Mesenchymal stem cell (in vitro differentiated cells and primary cell): Measurements from ENCODE around the gene GDAP2.
"Not testable (repeated sequence)": the region's sequence is repeated elsewhere in the genome, so short reads cannot be mapped to it uniquely, and the experiment has no call there.

Source experiments
- DNase-seq: peaks from one replicate; pipeline ENCODE4 v3.0.0-alpha.2; 2013
- H2AFZ ChIP-seq: one replicate; pipeline ENCODE4 v1.6.1; 2013; ENCODE audit warnings: low read depth, mild to moderate bottlenecking, control low read depth, inconsistent platforms, low read length, moderate library complexity
- H2AK5ac ChIP-seq: 2 replicates; pipeline ENCODE4 v1.6.1; 2013; ENCODE audit warnings: low read length, moderate library complexity, mild to moderate bottlenecking, inconsistent platforms; ENCODE audit not compliant: severe bottlenecking
- H2BK120ac ChIP-seq: one replicate; pipeline ENCODE4 v1.6.1; 2013; ENCODE audit warnings: low read depth, mild to moderate bottlenecking, inconsistent platforms, low read length, moderate library complexity
- H2BK12ac ChIP-seq, 2 experiments: one replicate each; pipeline ENCODE4 v1.6.1; 2013; ENCODE audit warnings: inconsistent platforms in 2 of 2, low read length in 2 of 2, mild to moderate bottlenecking in 2 of 2, moderate library complexity in 2 of 2, control low read depth in 1 of 2
- H2BK15ac ChIP-seq: one replicate; pipeline ENCODE4 v1.6.1; 2013; ENCODE audit warnings: mild to moderate bottlenecking, low read depth, inconsistent platforms; ENCODE audit not compliant: poor library complexity, severe bottlenecking
- H2BK5ac ChIP-seq: 2 replicates; pipeline ENCODE4 v1.6.1; 2013; ENCODE audit warnings: low read depth, mild to moderate bottlenecking, low read length, control low read depth, inconsistent platforms; ENCODE audit not compliant: poor library complexity, severe bottlenecking
- H3K14ac ChIP-seq, 2 experiments: one replicate each; pipeline ENCODE4 v1.6.1; 2013; ENCODE audit warnings: inconsistent platforms in 2 of 2, low read length in 2 of 2, control low read depth in 1 of 2, mild to moderate bottlenecking in 1 of 2, moderate library complexity in 1 of 2
- H3K18ac ChIP-seq, 2 experiments: one replicate each; pipeline ENCODE4 v1.6.1; 2013; ENCODE audit warnings: inconsistent platforms in 2 of 2, low read length in 2 of 2, control low read depth in 1 of 2, low read depth in 1 of 2, mild to moderate bottlenecking in 1 of 2
- H3K23ac ChIP-seq, 2 experiments: one replicate each; pipeline ENCODE4 v1.6.1; 2013; ENCODE audit warnings: inconsistent platforms in 2 of 2, low read length in 2 of 2, mild to moderate bottlenecking in 2 of 2, moderate library complexity in 2 of 2, control low read depth in 1 of 2
- H3K27ac ChIP-seq: 2 replicates; pipeline ENCODE4 v1.5.1; 2013; ENCODE audit warnings: mild to moderate bottlenecking, moderate library complexity, low read length, control low read depth, inconsistent platforms; ENCODE audit not compliant: poor library complexity, severe bottlenecking
- H3K27me3 ChIP-seq, 2 experiments: 2 replicates each; pipeline versions ENCODE4 v1.6.1 to v1.7.0; 2013; ENCODE audit warnings: low read length in 2 of 2, mild to moderate bottlenecking in 2 of 2, moderate library complexity in 2 of 2, control low read depth in 1 of 2, inconsistent platforms in 1 of 2; ENCODE audit not compliant: control insufficient read depth in 1 of 2, insufficient read depth in 1 of 2
- H3K36me3 ChIP-seq, 2 experiments: 2 replicates each; pipeline versions ENCODE4 v1.6.1 to v1.7.0; 2013; ENCODE audit warnings: low read length in 2 of 2, control low read depth in 1 of 2, inconsistent platforms in 1 of 2, low read depth in 1 of 2, mild to moderate bottlenecking in 1 of 2; ENCODE audit not compliant: insufficient read depth in 2 of 2, control insufficient read depth in 1 of 2
- H3K4ac ChIP-seq, 2 experiments: one replicate each; pipeline ENCODE4 v1.6.1; 2013; ENCODE audit warnings: inconsistent platforms in 2 of 2, low read length in 2 of 2, mild to moderate bottlenecking in 2 of 2, moderate library complexity in 2 of 2, control low read depth in 1 of 2, low read depth in 1 of 2
- H3K4me1 ChIP-seq: 2 replicates; pipeline ENCODE4 v1.6.1; 2013; ENCODE audit warnings: low read depth, low read length, control low read depth; ENCODE audit not compliant: control insufficient read depth, insufficient read depth
- H3K4me2 ChIP-seq: 2 replicates; pipeline ENCODE4 v1.6.1; 2013; ENCODE audit warnings: low read length, mild to moderate bottlenecking, inconsistent platforms; ENCODE audit not compliant: poor library complexity, severe bottlenecking
- H3K4me3 ChIP-seq, 2 experiments: 2 replicates each; pipeline versions ENCODE4 v1.5.1 to v1.7.0; 2013; ENCODE audit warnings: low read length in 2 of 2, mild to moderate bottlenecking in 2 of 2, control low read depth in 1 of 2, low read depth in 1 of 2; ENCODE audit not compliant: insufficient read depth in 1 of 2
- H3K79me1 ChIP-seq: replicated peaks from 2 replicates; pipeline ENCODE4 v1.6.1; 2013; ENCODE audit warnings: mild to moderate bottlenecking, control low read depth, low read length, inconsistent platforms; ENCODE audit not compliant: poor library complexity, severe bottlenecking
- H3K9ac ChIP-seq: 2 replicates; pipeline ENCODE4 v1.7.0; 2013; ENCODE audit warnings: mild to moderate bottlenecking, low read length, moderate library complexity
- H3K9me3 ChIP-seq: 2 replicates; pipeline ENCODE4 v1.7.0; 2013; ENCODE audit warnings: mild to moderate bottlenecking, low read length; ENCODE audit not compliant: control insufficient read depth
- H4K8ac ChIP-seq: one replicate; pipeline ENCODE4 v1.6.1; 2013; ENCODE audit warnings: inconsistent platforms, mild to moderate bottlenecking, low read length, moderate library complexity
- H4K91ac ChIP-seq: one replicate; pipeline ENCODE4 v1.6.1; 2013; ENCODE audit warnings: mild to moderate bottlenecking, low read length, inconsistent platforms
- WGBS: methylation state at CpG from one replicate; pipeline ENCODE4 v1.1.7; 2013; ENCODE audit warnings: mixed read lengths; 5-methylcytosine and 5-hydroxymethylcytosine counted together

Gene GDAP2

DNA sequence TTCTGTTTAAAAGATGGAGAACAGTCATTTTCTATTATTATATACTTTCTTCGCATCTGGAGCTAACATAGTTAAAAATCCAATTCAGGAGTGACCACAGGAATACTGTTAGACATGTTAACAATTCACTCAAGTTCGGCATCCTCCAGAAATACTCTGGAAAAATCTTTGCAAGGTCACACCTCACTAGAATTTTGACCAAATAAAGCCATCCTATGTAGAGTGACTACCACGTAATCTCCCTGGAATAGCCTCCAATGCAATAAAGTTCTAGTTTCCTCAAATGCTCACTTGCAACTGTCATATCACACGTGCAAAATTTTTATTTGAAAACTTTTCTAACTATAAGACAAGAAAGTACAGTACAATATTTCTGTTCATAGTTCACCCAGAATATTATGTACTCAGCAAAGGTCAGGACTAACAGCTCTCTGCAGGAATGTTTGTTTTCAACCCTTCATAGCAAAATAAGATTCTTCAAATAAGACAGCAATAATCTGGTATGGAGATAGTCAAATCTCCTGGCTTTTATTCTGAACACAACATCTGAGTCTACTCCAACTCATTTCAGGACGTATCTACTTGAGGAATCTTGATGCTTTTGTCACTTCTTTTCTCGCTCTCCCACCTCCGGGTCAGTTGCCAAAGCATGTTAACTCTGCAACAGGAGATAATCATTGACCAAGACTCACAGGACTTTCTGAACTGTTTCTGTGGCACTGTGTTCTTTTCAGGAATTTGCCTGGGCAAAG, 82.6 kb downstream of the GDAP2 start:
- no peak overlapping the region for H2AFZ ChIP-seq
- H3K18ac ChIP-seq = no peak overlapping the region
- no peak overlapping the region for H2BK120ac ChIP-seq
- H3K4me1 ChIP-seq = peaks cover 11% of the 10 kb centered on the region
- no peak overlapping the region for H2AK5ac ChIP-seq
- H2BK12ac ChIP-seq = no peak overlapping the region
- WGBS = 84% methylated on average over 7 of the region's 7 CpGs
- no peak overlapping the region for H2BK15ac ChIP-seq
- peaks cover 15% of the 10 kb centered on the region for H3K9me3 ChIP-seq
- no peak for DNase-seq
- no peaks in the 10 kb centered on the region for H3K27me3 ChIP-seq
- no peak overlapping the region for H4K91ac ChIP-seq
- H3K23ac ChIP-seq = no peak overlapping the region
- no peak overlapping the region for H3K14ac ChIP-seq
- no peak overlapping the region for H3K4ac ChIP-seq
- no peak overlapping the region for H3K4me2 ChIP-seq
- no peaks in the 10 kb centered on the region for H3K79me1 ChIP-seq
- no peak overlapping the region for H4K8ac ChIP-seq
- peak overlapping the region; percentile 37 for H3K27ac ChIP-seq
- no peak overlapping the region for H3K9ac ChIP-seq
- H3K4me3 ChIP-seq = no peak overlapping the region
- H3K36me3 ChIP-seq = peaks cover 0 to 5% of the 10 kb centered on the region in 2 experiments
- H2BK5ac ChIP-seq = no peak overlapping the region

DNA sequence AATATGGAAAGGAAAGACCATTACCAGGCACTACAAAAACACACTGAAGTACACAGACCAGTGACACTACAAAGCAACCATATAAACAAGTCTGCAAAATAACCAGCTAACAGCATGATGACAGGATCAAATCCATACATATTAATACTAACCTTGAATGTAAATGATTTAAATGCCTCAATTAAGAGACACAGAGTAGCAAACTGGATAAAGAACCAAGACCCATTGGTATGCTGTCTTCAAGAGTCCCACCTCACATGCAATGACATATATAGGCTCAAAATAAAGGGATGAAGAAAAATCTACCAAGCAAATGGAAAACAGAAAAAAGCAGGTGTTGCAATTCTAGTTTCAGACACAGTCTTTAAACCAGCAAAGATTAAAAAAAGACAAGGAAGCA, 84.9 kb downstream of the GDAP2 start:
- H2AK5ac ChIP-seq, H2BK15ac ChIP-seq, H2BK12ac ChIP-seq, H3K4me2 ChIP-seq, H3K27me3 ChIP-seq, H3K9ac ChIP-seq, H3K4ac ChIP-seq, H4K91ac ChIP-seq, H3K23ac ChIP-seq, H3K4me1 ChIP-seq, H3K36me3 ChIP-seq, H3K27ac ChIP-seq, H4K8ac ChIP-seq, H3K18ac ChIP-seq, H3K79me1 ChIP-seq, H2BK5ac ChIP-seq, DNase-seq, H3K14ac ChIP-seq, H2AFZ ChIP-seq, H2BK120ac ChIP-seq: not testable (repeated sequence)
- Histone ChIP-seq H3K4me3 (peak overlapping the region in 1 of 2 experiments; percentile 16), H3K9me3 (peaks cover 15% of the 10 kb centered on the region)

GRCh38 chr1:117843791-117844190, 85.6 kb downstream of the GDAP2 start:
- no peak overlapping the region for H2AFZ ChIP-seq
- no peak overlapping the region for H3K4ac ChIP-seq
- no peak overlapping the region for H4K91ac ChIP-seq
- no peaks in the 10 kb centered on the region for H3K27me3 ChIP-seq
- H3K14ac ChIP-seq = no peak overlapping the region
- no peak overlapping the region for H4K8ac ChIP-seq
- H3K79me1 ChIP-seq = no peaks in the 10 kb centered on the region
- no peak overlapping the region for H3K23ac ChIP-seq
- H2BK120ac ChIP-seq = no peak overlapping the region
- peaks cover 8% of the 10 kb centered on the region for H3K4me1 ChIP-seq
- no peak for DNase-seq
- peaks cover 15% of the 10 kb centered on the region for H3K9me3 ChIP-seq
- H2BK5ac ChIP-seq = no peak overlapping the region
- H3K27ac ChIP-seq = no peak overlapping the region
- H3K4me3 ChIP-seq = no peak overlapping the region
- peaks cover 4 to 5% of the 10 kb centered on the region in 2 experiments for H3K36me3 ChIP-seq
- H2AK5ac ChIP-seq = no peak overlapping the region
- WGBS = 75% methylated on average over 1 of the region's 1 CpG
- no peak overlapping the region for H2BK15ac ChIP-seq
- H2BK12ac ChIP-seq = no peak overlapping the region
- no peak overlapping the region for H3K18ac ChIP-seq
- no peak overlapping the region for H3K4me2 ChIP-seq
- H3K9ac ChIP-seq = no peak overlapping the region

DNA sequence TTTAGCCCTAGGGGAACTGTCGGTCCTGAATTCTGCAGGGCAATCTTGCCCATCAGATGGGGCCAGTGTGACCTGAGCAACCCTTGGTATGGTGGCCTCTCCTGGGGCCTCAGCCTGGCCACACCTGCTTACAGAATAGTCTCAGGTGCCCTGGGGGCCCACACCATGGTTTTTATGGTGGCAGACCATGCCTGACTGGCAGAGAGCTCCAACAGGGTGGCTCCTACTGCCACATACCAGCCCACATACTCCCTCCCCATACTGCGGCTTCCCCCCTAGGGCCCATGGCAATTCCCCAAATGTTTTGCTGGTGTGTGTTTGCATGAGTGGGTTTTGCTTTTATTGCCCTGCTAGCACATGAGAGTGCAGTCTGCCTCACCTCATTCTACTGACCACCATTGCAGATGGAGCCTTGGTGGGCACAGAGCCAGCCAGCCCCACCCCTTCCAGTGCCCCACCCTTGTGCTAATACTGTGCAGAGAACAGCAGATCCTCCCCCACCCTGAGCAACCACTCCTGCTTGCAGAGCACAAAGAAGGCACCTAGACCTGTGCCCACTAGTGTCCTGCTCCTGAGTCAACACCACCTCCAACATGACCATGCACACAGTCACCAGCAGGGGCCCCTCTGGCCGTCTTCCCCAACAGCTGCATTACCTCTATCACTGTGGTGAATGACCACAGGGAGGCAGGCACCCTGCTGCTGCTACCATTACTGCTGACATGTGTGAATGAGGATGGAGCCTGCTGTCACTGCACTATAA, 86.8 kb downstream of the GDAP2 start:
- Histone ChIP-seq H2AK5ac (no peak overlapping the region), H3K4me3 (no peak overlapping the region), H3K4me2 (no peak overlapping the region), H4K91ac (peak overlapping the region; percentile 31), H3K27ac (no peak overlapping the region), H2BK12ac (no peak overlapping the region), H3K27me3 (no peaks in the 10 kb centered on the region), H3K9ac (no peak overlapping the region), H2BK120ac (no peak overlapping the region), H2AFZ (no peak overlapping the region), H2BK15ac (no peak overlapping the region), H3K23ac (no peak overlapping the region), H3K18ac (no peak overlapping the region), H3K4ac (no peak overlapping the region), H4K8ac (no peak overlapping the region), H3K14ac (no peak overlapping the region), H3K36me3 (peaks cover 5 to 6% of the 10 kb centered on the region in 2 experiments), H2BK5ac (no peak overlapping the region), H3K4me1 (peaks cover 8% of the 10 kb centered on the region), H3K79me1 (no peaks in the 10 kb centered on the region), H3K9me3 (peaks cover 15% of the 10 kb centered on the region)
- 48% methylated on average over 2 of the region's 3 CpGs for WGBS
- no peak for DNase-seq
